ENCODE results near the gene GLYATL1.

GLYATL1 gene

GRCh38 chr11:58926251-58926650 is 13.0 kb upstream of the GLYATL1 start:
- no peak for DNase-seq (ENCODE audit: low read depth)
- H3K4me3 ChIP-seq (ENCODE audit: low read depth, low read length), result no peak overlapping the region
- TF ChIP-seq CTCF (conservative IDR thresholded peaks at IDR 0.05; ENCODE audit: low read depth, low read length), result no peak

- DNase-seq (ENCODE audit: low read depth), result peak; percentile 11
- no peak overlapping the region for H3K4me3 ChIP-seq (ENCODE audit: low read depth, low read length)
- no peak for TF ChIP-seq CTCF (conservative IDR thresholded peaks at IDR 0.05; ENCODE audit: low read depth, low read length)
These were observed 12.6 kb upstream of the GLYATL1 start for GRCh38 chr11:58926695-58927094.

GRCh38 chr11:58927393-58928106 is 11.7 kb upstream of the GLYATL1 start:
- TF ChIP-seq CTCF (conservative IDR thresholded peaks at IDR 0.05; ENCODE audit: low read depth, low read length), result no peak
- H3K4me3 ChIP-seq (ENCODE audit: low read depth, low read length), result no peak overlapping the region
- DNase-seq (ENCODE audit: low read depth), result peak; percentile 43

- no peak overlapping the region for H3K4me3 ChIP-seq (ENCODE audit: low read depth, low read length)
- DNase-seq (ENCODE audit: low read depth), result no peak
- no peak for TF ChIP-seq CTCF (conservative IDR thresholded peaks at IDR 0.05; ENCODE audit: low read depth, low read length)
These were observed 11.2 kb upstream of the GLYATL1 start for GRCh38 chr11:58928107-58928499.

- no peak for DNase-seq (ENCODE audit: low read depth)
- H3K4me3 ChIP-seq (ENCODE audit: low read depth, low read length), result no peak overlapping the region
- no peak for TF ChIP-seq CTCF (conservative IDR thresholded peaks at IDR 0.05; ENCODE audit: low read depth, low read length)
These were observed 10.6 kb upstream of the GLYATL1 start for GRCh38 chr11:58928691-58929090.

GRCh38 chr11:58930926-58931325 is 8.4 kb upstream of the GLYATL1 start:
- no peak for TF ChIP-seq CTCF (conservative IDR thresholded peaks at IDR 0.05; ENCODE audit: low read depth, low read length)
- H3K4me3 ChIP-seq (ENCODE audit: low read depth, low read length), result no peak overlapping the region

GRCh38 chr11:58933661-58934060 is 5.6 kb upstream of the GLYATL1 start:
- no peak for TF ChIP-seq CTCF (conservative IDR thresholded peaks at IDR 0.05; ENCODE audit: low read depth, low read length)
- H3K4me3 ChIP-seq (ENCODE audit: low read depth, low read length), result no peak overlapping the region
- no peak for DNase-seq (ENCODE audit: low read depth)

More at GRCh38 chr11:58930926-58931325, 8.4 kb upstream of the GLYATL1 start:
- DNase-seq (ENCODE audit: low read depth), result no peak
